BE2C (cell line): ENCODE measurements around the gene COP1.

ENCODE experiments used
- DNase-seq: peaks from one replicate; pipeline ENCODE4 v3.0.0-alpha.2; 2020
- H3K27me3 ChIP-seq: fragments of 250-450 bp; sonication (Bioruptor Pico); 2 replicates; pipeline ENCODE4 v1.5.1; 2020; ENCODE audit warnings: mild to moderate bottlenecking
- H3K36me3 ChIP-seq: fragments of 250-450 bp; sonication (Bioruptor Pico); 2 replicates; pipeline ENCODE4 v1.5.1; 2020; ENCODE audit warnings: mild to moderate bottlenecking
- H3K4me1 ChIP-seq: fragments of 250-450 bp; sonication (Bioruptor Pico); 2 replicates; pipeline ENCODE4 v1.5.1; 2020
- H3K4me3 ChIP-seq: 2 replicates; pipeline ENCODE4 v1.5.1; 2011; ENCODE audit warnings: low read depth, low read length
- H3K9me3 ChIP-seq: fragments of 250-450 bp; sonication (Bioruptor Pico); 2 replicates; pipeline ENCODE4 v1.5.1; 2020
- TF ChIP-seq, protein P1 (sequence below): IDR thresholded peaks from 2 replicates; pipeline ENCODE4 v1.5.1; 2012; ENCODE audit warnings: mild to moderate bottlenecking, low read depth, low read length

The COP1 gene

DNA sequence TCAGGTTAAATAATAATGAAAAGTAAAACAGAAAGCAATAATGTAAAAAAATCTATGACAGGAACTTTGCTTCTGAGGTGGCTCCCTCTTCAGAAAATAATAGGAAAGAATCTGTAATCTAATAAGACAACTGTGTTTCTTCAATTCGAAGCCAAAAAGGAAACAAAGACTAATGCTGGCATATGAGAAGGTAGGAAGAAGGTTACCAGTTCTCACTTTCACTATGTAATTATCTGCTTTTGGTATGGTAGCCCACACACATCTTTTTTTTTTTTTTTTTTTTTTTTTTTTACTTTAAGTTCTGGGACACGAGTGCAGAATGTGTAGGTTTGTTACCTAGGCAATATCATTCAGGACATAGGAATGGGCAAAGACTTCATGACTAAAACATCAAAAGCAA is 47.1 kb downstream of the COP1 start:
- Histone ChIP-seq H3K4me1 (no peaks in the 10 kb centered on the region), H3K9me3 (no peaks in the 10 kb centered on the region; the same call in 1 of the 2 replicates), H3K36me3 (no peaks in the 10 kb centered on the region; the same call in 1 of the 2 replicates), H3K4me3 (no peak overlapping the region), H3K27me3 (no peaks in the 10 kb centered on the region)
- TF ChIP-seq, protein P1, sequence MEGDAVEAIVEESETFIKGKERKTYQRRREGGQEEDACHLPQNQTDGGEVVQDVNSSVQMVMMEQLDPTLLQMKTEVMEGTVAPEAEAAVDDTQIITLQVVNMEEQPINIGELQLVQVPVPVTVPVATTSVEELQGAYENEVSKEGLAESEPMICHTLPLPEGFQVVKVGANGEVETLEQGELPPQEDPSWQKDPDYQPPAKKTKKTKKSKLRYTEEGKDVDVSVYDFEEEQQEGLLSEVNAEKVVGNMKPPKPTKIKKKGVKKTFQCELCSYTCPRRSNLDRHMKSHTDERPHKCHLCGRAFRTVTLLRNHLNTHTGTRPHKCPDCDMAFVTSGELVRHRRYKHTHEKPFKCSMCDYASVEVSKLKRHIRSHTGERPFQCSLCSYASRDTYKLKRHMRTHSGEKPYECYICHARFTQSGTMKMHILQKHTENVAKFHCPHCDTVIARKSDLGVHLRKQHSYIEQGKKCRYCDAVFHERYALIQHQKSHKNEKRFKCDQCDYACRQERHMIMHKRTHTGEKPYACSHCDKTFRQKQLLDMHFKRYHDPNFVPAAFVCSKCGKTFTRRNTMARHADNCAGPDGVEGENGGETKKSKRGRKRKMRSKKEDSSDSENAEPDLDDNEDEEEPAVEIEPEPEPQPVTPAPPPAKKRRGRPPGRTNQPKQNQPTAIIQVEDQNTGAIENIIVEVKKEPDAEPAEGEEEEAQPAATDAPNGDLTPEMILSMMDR: no peak
- DNase-seq: no peak

DNA sequence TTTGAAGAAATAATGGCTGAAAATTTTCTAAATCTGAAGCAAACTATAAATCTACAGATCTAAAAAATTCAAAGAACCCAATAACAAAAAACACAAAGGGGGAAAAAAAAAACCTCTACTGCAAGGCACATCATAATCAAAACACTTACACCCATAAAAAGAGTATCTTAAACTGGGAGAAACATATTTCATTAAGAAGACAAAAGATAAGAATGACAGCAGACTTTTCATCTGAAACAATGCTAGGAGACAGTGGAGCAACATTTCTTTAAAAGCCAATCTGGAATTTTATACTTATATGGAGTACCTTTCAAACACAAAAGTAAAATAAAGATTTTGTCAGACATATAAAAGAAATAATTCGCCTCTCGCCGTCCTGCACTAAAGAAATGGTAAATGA is 49.1 kb downstream of the COP1 start:
- TF ChIP-seq, protein P1: no peak
- H3K36me3 ChIP-seq: no peaks in the 10 kb centered on the region; the same call in 1 of the 2 replicates
- H3K27me3 ChIP-seq: no peaks in the 10 kb centered on the region

DNA sequence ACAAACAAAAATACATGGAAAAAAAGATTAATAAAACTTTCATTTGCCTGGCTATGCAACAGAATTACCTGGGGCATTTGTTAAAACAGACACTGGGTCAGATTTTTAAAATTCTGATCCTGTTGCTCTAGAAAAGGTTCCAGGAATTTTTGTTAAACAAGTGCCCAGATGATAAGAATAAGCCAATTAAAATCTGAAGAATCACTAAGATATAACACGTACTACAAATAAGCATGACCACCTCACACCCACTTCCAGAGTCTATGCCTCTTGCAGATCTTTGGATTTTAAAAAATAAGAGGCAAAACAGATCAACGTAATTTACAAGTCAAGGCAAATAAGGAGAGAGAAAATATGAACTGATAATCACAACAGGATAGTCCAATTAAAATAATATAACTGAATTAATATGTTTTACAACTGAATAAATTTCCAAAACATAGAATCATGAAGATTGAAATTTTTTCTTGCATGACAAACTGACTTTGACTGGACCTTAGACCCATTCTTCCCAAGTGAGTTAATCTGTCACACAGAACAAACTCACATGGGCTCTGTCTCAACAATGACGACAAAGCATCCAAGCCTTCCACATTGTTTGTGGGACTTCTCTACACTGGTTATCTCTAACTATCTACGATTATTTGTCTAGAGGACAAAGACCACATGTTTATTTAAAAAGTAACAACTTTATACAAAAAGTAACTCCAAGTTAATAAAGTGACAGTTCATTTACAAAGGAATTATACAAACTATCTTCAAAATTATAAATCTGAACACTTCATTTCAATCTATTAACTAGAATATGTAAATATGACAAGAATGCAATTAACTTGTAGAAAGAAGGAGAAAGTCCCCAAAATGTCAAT is 56.9 kb downstream of the COP1 start:
- Histone ChIP-seq H3K9me3 (no peaks in the 10 kb centered on the region), H3K4me1 (no peaks in the 10 kb centered on the region), H3K4me3 (no peak overlapping the region), H3K36me3 (no peaks in the 10 kb centered on the region), H3K27me3 (no peaks in the 10 kb centered on the region)
- TF ChIP-seq, protein P1: no peak
- no peak for DNase-seq

More for the DNA sequence above, 49.1 kb downstream of the COP1 start:
- no peak overlapping the region for H3K4me3 ChIP-seq
- no peak for DNase-seq
- H3K4me1 ChIP-seq: no peaks in the 10 kb centered on the region
- H3K9me3 ChIP-seq: no peaks in the 10 kb centered on the region; the same call in 1 of the 2 replicates

- Histone ChIP-seq H3K4me1 (no peaks in the 10 kb centered on the region), H3K36me3 (no peaks in the 10 kb centered on the region), H3K27me3 (no peaks in the 10 kb centered on the region), H3K4me3 (no peak overlapping the region), H3K9me3 (no peaks in the 10 kb centered on the region)
- TF ChIP-seq, protein P1: no peak
- DNase-seq: no peak
Measured at GRCh38 chr1:176144526-176144925, 62.6 kb downstream of the COP1 start.

GRCh38 chr1:176142973-176143372 is 64.1 kb downstream of the COP1 start:
- TF ChIP-seq, protein P1: no peak
- Histone ChIP-seq H3K4me1 (no peaks in the 10 kb centered on the region), H3K9me3 (no peaks in the 10 kb centered on the region), H3K36me3 (no peaks in the 10 kb centered on the region), H3K4me3 (no peak overlapping the region), H3K27me3 (no peaks in the 10 kb centered on the region)
- DNase-seq: no peak

GRCh38 chr1:176141449-176141848 is 65.6 kb downstream of the COP1 start:
- TF ChIP-seq, protein P1: no peak
- H3K27me3 ChIP-seq: no peaks in the 10 kb centered on the region
- H3K9me3 ChIP-seq: no peaks in the 10 kb centered on the region
- H3K4me3 ChIP-seq: no peak overlapping the region
- no peaks in the 10 kb centered on the region for H3K36me3 ChIP-seq
- no peak for DNase-seq
- H3K4me1 ChIP-seq: no peaks in the 10 kb centered on the region
